Measurements from ENCODE around the gene AGPAT4.
"Not testable (repeated sequence)": the region's sequence is repeated elsewhere in the genome, so short reads cannot be mapped to it uniquely, and the experiment has no call there.

AGPAT4 gene

GRCh38 chr6:161194374-161194773 is 79.5 kb downstream of the AGPAT4 start:
- no peaks in the 10 kb centered on the region for H3K36me3 ChIP-seq (ENCODE audit: control insufficient read depth, insufficient read depth, low read length, severe bottlenecking)
- no peaks in the 10 kb centered on the region for H3K9me3 ChIP-seq (ENCODE audit: control insufficient read depth, low read length)
- H3K4me3 ChIP-seq (ENCODE audit: low read length) = no peak overlapping the region
- H3K4me1 ChIP-seq (ENCODE audit: control insufficient read depth, insufficient read depth, low read length) = peaks cover 8% of the 10 kb centered on the region
- no peaks in the 10 kb centered on the region for H3K27me3 ChIP-seq (replicated peaks; ENCODE audit: control insufficient read depth, insufficient read depth, low read length)
- DNase-seq (ENCODE audit: low read depth) = no peak
- no peak overlapping the region for H3K9ac ChIP-seq (ENCODE audit: low read length)

DNA sequence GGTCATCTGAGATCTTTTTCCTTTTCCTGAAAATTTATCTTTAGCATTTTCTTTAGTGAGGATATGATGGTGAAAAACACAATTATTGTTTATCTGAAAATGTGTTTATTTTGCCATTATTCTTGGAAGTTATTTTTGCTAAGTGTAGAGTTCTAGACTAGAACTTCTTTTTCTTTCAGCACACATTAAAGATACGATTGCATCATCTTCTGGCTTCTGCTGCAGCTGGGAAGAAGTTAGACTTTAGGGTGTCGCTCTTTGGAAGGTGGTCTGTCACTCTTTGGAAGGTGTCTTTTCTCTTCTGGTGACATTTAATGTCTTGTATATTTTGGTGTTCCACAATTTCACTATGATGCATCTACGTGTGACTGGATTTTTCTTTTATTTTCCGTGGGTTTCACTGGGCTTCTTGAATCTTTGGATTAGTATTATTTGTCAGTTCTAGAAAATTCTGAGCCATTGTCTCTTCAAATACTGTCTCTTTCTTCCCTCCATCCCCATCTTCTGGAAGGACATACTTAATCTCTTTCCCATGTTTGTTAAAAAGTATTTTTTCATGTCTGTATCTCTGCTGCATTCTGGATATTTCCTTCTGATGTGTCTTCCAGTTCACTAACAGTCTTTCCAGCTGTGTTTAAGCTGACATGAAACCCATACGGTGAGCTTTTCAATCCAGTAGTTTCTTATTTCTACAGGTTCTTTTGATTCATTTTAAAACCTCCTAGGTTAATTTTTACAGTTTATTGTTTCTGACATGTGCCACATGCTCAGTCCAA is 81.0 kb downstream of the AGPAT4 start:
- Histone ChIP-seq H3K36me3 (ENCODE audit: control insufficient read depth, insufficient read depth, low read length, severe bottlenecking) (no peaks in the 10 kb centered on the region), H3K4me1 (ENCODE audit: control insufficient read depth, insufficient read depth, low read length) (peaks cover 5% of the 10 kb centered on the region), H3K4me3 (ENCODE audit: low read length) (no peak overlapping the region), H3K9ac (ENCODE audit: low read length) (no peak overlapping the region), H3K9me3 (ENCODE audit: control insufficient read depth, low read length) (no peaks in the 10 kb centered on the region), H3K27me3 (replicated peaks; ENCODE audit: control insufficient read depth, insufficient read depth, low read length) (no peaks in the 10 kb centered on the region)
- no peak for DNase-seq (ENCODE audit: low read depth)

DNA sequence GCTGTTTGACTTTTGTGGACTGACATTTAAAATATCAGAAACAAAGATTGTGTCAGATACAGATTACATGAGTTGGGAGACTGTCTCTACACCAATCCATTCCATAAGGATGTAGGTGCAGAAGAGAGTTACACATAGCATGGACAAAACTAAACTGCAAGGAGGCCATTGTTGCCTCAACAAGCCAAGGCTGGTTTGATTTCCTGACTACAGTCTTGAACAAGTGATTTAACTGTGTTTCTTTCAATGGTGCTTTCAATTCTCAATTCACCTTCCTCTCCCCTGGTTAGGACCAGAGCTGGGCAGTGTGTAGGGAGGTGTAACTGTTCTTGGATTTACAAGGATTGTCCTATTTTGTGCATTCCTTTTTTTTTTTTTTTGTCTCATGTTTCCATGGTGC is 82.2 kb downstream of the AGPAT4 start:
- Histone ChIP-seq H3K4me3 (ENCODE audit: low read length) (no peak overlapping the region), H3K4me1 (ENCODE audit: control insufficient read depth, insufficient read depth, low read length) (peaks cover under 1% of the 10 kb centered on the region), H3K9me3 (ENCODE audit: control insufficient read depth, low read length) (no peaks in the 10 kb centered on the region), H3K27me3 (replicated peaks; ENCODE audit: control insufficient read depth, insufficient read depth, low read length) (no peaks in the 10 kb centered on the region), H3K9ac (ENCODE audit: low read length) (no peak overlapping the region), H3K36me3 (ENCODE audit: control insufficient read depth, insufficient read depth, low read length, severe bottlenecking) (no peaks in the 10 kb centered on the region)
- no peak for DNase-seq (ENCODE audit: low read depth)

- H3K9me3 ChIP-seq (ENCODE audit: control insufficient read depth, low read length) = no peaks in the 10 kb centered on the region
- H3K4me1 ChIP-seq (ENCODE audit: control insufficient read depth, insufficient read depth, low read length) = peaks cover 6% of the 10 kb centered on the region
- H3K9ac ChIP-seq (ENCODE audit: low read length) = no peak overlapping the region
- no peaks in the 10 kb centered on the region for H3K36me3 ChIP-seq (ENCODE audit: control insufficient read depth, insufficient read depth, low read length, severe bottlenecking)
- no peak overlapping the region for H3K4me3 ChIP-seq (ENCODE audit: low read length)
- no peaks in the 10 kb centered on the region for H3K27me3 ChIP-seq (replicated peaks; ENCODE audit: control insufficient read depth, insufficient read depth, low read length)
- DNase-seq (ENCODE audit: low read depth) = no peak
Observed at GRCh38 chr6:161191007-161191406, 82.9 kb downstream of the AGPAT4 start.

- DNase-seq (ENCODE audit: low read depth) = no peak
- no peaks in the 10 kb centered on the region for H3K9me3 ChIP-seq (ENCODE audit: control insufficient read depth, low read length)
- H3K4me3 ChIP-seq (ENCODE audit: low read length) = no peak overlapping the region
- H3K4me1 ChIP-seq (ENCODE audit: control insufficient read depth, insufficient read depth, low read length) = peaks cover 8% of the 10 kb centered on the region
- no peak overlapping the region for H3K9ac ChIP-seq (ENCODE audit: low read length)
- H3K27me3 ChIP-seq (replicated peaks; ENCODE audit: control insufficient read depth, insufficient read depth, low read length) = no peaks in the 10 kb centered on the region
- H3K36me3 ChIP-seq (ENCODE audit: control insufficient read depth, insufficient read depth, low read length, severe bottlenecking) = no peaks in the 10 kb centered on the region
Observed at GRCh38 chr6:161189891-161190290, 84.0 kb downstream of the AGPAT4 start.

DNA sequence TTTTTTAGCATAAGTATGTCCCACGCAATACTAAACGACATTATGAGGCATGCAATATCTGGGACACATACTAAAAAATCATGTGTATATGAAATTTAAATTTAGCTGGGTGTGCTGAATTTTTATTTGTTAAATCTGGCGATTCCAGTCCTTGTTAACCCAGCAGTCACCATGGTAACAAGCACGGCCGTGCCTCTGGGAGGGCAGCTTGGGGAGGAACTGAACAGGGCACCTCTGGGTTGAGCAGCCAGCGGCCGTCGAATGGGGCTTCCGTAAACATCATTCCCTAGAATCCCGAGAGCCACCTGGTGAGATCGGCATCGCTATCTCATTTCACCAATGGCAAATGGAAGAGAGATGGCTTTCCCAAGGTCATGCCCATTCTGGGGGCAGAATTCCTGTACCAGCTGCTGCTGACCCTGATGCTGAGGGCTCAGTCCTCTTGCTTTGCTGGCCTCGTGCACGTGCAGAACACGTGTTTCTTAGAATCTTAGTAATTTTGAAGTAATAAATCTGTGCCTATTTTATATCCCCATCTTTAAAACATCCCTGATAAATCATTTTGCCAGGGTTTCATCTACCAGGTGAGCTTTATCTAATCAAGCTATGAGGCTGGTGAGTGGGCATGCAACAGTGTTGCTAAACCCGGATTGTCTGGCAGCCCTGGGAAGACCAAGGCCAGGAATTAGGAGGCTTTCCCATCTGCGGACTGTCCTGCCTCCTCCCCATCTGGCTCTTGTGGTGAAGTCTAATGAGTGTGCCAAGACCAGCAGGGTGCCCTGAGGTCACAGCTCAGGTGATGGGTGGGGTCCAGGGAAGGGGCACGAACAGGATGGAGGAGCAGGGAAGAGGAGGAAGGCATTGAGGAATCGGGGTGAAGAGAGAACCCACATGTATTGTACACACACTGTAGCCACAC is 85.1 kb downstream of the AGPAT4 start:
- H3K27me3 ChIP-seq (replicated peaks; ENCODE audit: control insufficient read depth, insufficient read depth, low read length) = no peaks in the 10 kb centered on the region
- peaks cover 8% of the 10 kb centered on the region for H3K4me1 ChIP-seq (ENCODE audit: control insufficient read depth, insufficient read depth, low read length)
- H3K36me3 ChIP-seq (ENCODE audit: control insufficient read depth, insufficient read depth, low read length, severe bottlenecking) = no peaks in the 10 kb centered on the region
- H3K9ac ChIP-seq (ENCODE audit: low read length) = no peak overlapping the region
- DNase-seq (ENCODE audit: low read depth) = no peak
- H3K9me3 ChIP-seq (ENCODE audit: control insufficient read depth, low read length) = no peaks in the 10 kb centered on the region
- H3K4me3 ChIP-seq (ENCODE audit: low read length) = no peak overlapping the region

DNA sequence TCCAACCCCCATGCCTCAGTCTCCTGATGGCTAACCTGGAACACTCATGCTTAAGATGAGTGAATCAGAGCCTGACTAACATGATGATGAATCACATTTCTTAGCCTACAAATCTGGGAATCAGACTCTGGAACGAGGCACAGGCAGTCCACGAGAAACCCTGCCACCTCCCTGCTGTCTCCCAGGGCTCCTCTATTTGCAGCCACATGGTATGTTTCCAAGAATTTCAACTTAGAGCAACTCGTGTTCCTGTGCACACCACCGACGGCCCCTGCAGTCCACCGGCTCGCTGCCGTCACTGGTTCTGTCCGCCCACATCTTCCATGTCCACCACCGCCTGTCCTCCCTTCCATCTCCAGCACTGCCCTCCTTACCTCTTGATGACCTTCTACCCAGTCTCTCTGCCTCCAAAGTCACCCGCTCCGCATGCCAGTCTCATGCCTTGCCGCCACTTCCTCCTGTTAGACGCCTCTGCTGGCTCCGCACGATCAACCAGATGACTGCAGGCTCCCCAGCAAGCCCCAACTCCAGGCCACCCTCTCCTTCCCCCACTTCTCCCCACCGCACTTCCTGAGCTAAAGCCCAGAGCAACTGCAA is 87.6 kb downstream of the AGPAT4 start:
- no peaks in the 10 kb centered on the region for H3K27me3 ChIP-seq (replicated peaks; ENCODE audit: control insufficient read depth, insufficient read depth, low read length)
- DNase-seq (ENCODE audit: low read depth) = peak; percentile 61

DNA sequence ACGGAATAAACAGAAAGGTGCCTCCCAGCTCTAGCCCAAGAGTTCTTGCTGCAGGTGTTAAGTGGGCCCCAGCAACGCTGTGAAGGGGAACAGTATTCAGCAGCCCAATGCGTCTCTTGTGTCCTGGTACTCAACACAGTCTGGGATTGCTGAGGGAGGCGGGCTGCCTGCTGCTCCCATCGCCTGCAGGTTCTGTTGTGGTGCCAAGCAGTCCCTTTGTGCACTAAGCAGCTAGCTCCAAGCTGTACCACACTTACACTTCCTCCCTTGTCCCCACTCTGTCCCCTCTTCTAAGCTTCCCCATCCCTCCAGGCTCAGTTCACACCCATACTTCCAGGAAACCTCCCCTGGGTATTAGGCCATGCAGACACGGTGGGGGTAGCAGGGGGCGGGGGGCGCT is 92.7 kb downstream of the AGPAT4 start:
- no peak overlapping the region for H3K4me3 ChIP-seq (ENCODE audit: low read length)
- no peaks in the 10 kb centered on the region for H3K36me3 ChIP-seq (ENCODE audit: control insufficient read depth, insufficient read depth, low read length, severe bottlenecking)

More for the DNA sequence above, 87.6 kb downstream of the AGPAT4 start:
- no peak overlapping the region for H3K9ac ChIP-seq (ENCODE audit: low read length)
- H3K4me3 ChIP-seq (ENCODE audit: low read length) = no peak overlapping the region
- H3K4me1 ChIP-seq (ENCODE audit: control insufficient read depth, insufficient read depth, low read length) = peaks cover 8% of the 10 kb centered on the region
- no peaks in the 10 kb centered on the region for H3K36me3 ChIP-seq (ENCODE audit: control insufficient read depth, insufficient read depth, low read length, severe bottlenecking)
- H3K9me3 ChIP-seq (ENCODE audit: control insufficient read depth, low read length) = no peaks in the 10 kb centered on the region

GRCh38 chr6:161178155-161178554 is 95.7 kb downstream of the AGPAT4 start:
- not testable (repeated sequence) for H3K4me1 ChIP-seq (ENCODE audit: control insufficient read depth, insufficient read depth, low read length)

More for the DNA sequence above, 92.7 kb downstream of the AGPAT4 start:
- Histone ChIP-seq H3K4me1 (ENCODE audit: control insufficient read depth, insufficient read depth, low read length) (peaks cover 3% of the 10 kb centered on the region), H3K9me3 (ENCODE audit: control insufficient read depth, low read length) (no peaks in the 10 kb centered on the region), H3K27me3 (replicated peaks; ENCODE audit: control insufficient read depth, insufficient read depth, low read length) (no peaks in the 10 kb centered on the region), H3K9ac (ENCODE audit: low read length) (no peak overlapping the region)
- no peak for DNase-seq (ENCODE audit: low read depth)

GRCh38 chr6:161176428-161176827 is 97.4 kb downstream of the AGPAT4 start:
- H3K4me3 ChIP-seq (ENCODE audit: low read length); H3K27me3 ChIP-seq (replicated peaks; ENCODE audit: control insufficient read depth, insufficient read depth, low read length); DNase-seq (ENCODE audit: low read depth); H3K9ac ChIP-seq (ENCODE audit: low read length); H3K4me1 ChIP-seq (ENCODE audit: control insufficient read depth, insufficient read depth, low read length); H3K36me3 ChIP-seq (ENCODE audit: control insufficient read depth, insufficient read depth, low read length, severe bottlenecking); H3K9me3 ChIP-seq (ENCODE audit: control insufficient read depth, low read length): not testable (repeated sequence)

More at GRCh38 chr6:161178155-161178554, 95.7 kb downstream of the AGPAT4 start:
- H3K9ac ChIP-seq (ENCODE audit: low read length); H3K36me3 ChIP-seq (ENCODE audit: control insufficient read depth, insufficient read depth, low read length, severe bottlenecking); H3K4me3 ChIP-seq (ENCODE audit: low read length); H3K9me3 ChIP-seq (ENCODE audit: control insufficient read depth, low read length); H3K27me3 ChIP-seq (replicated peaks; ENCODE audit: control insufficient read depth, insufficient read depth, low read length); DNase-seq (ENCODE audit: low read depth): not testable (repeated sequence)

DNA sequence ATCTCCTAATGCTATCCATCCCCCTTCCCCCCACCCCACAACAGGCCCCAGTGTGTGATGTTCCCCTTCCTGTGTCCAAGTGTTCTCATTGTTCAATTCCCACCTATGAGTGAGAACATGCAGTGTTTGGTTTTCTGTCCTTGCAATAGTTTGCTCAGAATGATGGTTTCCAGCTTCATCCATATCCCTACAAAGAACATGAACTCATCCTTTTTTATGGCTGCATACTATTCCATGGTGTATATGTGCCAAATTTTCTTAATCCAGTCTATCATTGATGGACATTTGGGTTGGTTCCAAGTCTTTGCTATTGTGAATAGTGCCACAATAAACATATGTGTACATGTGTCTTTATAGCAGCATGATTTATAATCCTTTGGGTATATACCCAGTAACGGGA is 101.1 kb downstream of the AGPAT4 start:
- not testable (repeated sequence) for H3K4me3 ChIP-seq (ENCODE audit: low read length); H3K9me3 ChIP-seq (ENCODE audit: control insufficient read depth, low read length); H3K27me3 ChIP-seq (replicated peaks; ENCODE audit: control insufficient read depth, insufficient read depth, low read length); H3K36me3 ChIP-seq (ENCODE audit: control insufficient read depth, insufficient read depth, low read length, severe bottlenecking); DNase-seq (ENCODE audit: low read depth); H3K9ac ChIP-seq (ENCODE audit: low read length)
- peaks cover 12% of the 10 kb centered on the region for H3K4me1 ChIP-seq (ENCODE audit: control insufficient read depth, insufficient read depth, low read length)

All from adipocyte (in vitro differentiated cells).